Ishikawa (cell line): ENCODE measurements around the gene NR1D2.

Experiments
- EGR1 ChIP-seq: IDR thresholded peaks from 2 replicates; pipeline ENCODE4 v1.6.1; 2012
- EP300 ChIP-seq: IDR thresholded peaks from 2 replicates; pipeline ENCODE4 v1.6.1; 2012; ENCODE audit warnings: borderline replicate concordance
- RAD21 ChIP-seq: IDR thresholded peaks from 2 replicates; pipeline ENCODE4 v1.6.1; 2012; ENCODE audit warnings: low read depth
- TF ChIP-seq, protein P1 (sequence below): IDR thresholded peaks from 2 replicates; pipeline ENCODE4 v1.6.1; 2012

- TF ChIP-seq RAD21 = no peak
- no peak for TF ChIP-seq EP300
- no peak for TF ChIP-seq EGR1
- TF ChIP-seq, protein P1, sequence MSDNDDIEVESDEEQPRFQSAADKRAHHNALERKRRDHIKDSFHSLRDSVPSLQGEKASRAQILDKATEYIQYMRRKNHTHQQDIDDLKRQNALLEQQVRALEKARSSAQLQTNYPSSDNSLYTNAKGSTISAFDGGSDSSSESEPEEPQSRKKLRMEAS = no peak
Observed at GRCh38 chr3:23953523-23953922, 8.4 kb downstream of the NR1D2 start.
